GM19468 (cell line): ENCODE data around the gene CHRM2.

ENCODE experiments used
- ATAC-seq: cut with Tn5 transposase; IDR thresholded peaks from one replicate; pipeline ENCODE4 v1.9.1; 2021; ENCODE audit warnings: mild to moderate bottlenecking, moderate library complexity, moderate number of reproducible peaks; ENCODE audit not compliant: unreplicated experiment; ENCODE audit errors: extremely low read depth

The CHRM2 gene

GRCh38 chr7:136891850-136892249 lies 23.4 kb downstream of the CHRM2 start:
- no peak for ATAC-seq

- no peak for ATAC-seq
Observed at GRCh38 chr7:136894789-136895188, 26.3 kb downstream of the CHRM2 start.

- no peak for ATAC-seq
Observed at GRCh38 chr7:136897676-136898075, 29.2 kb downstream of the CHRM2 start.

- ATAC-seq, result no peak
Observed at GRCh38 chr7:136900005-136900404, 31.6 kb downstream of the CHRM2 start.

- ATAC-seq, result no peak
Observed at GRCh38 chr7:136910771-136911170, 42.3 kb downstream of the CHRM2 start.

GRCh38 chr7:136911344-136911743 lies 42.9 kb downstream of the CHRM2 start:
- no peak for ATAC-seq

GRCh38 chr7:136912339-136912738 lies 43.9 kb downstream of the CHRM2 start:
- ATAC-seq, result no peak

GRCh38 chr7:136914016-136914415 lies 45.6 kb downstream of the CHRM2 start:
- ATAC-seq, result no peak

- no peak for ATAC-seq
Observed at GRCh38 chr7:136919820-136920219, 51.4 kb downstream of the CHRM2 start.

GRCh38 chr7:136923111-136923667 lies 54.7 kb downstream of the CHRM2 start:
- ATAC-seq, result no peak

- no peak for ATAC-seq
Observed at GRCh38 chr7:136925044-136925443, 56.6 kb downstream of the CHRM2 start.

- ATAC-seq, result no peak
Observed at GRCh38 chr7:136925556-136925955, 57.1 kb downstream of the CHRM2 start.

- no peak for ATAC-seq
Observed at GRCh38 chr7:136931169-136931867, 62.9 kb downstream of the CHRM2 start.

- ATAC-seq, result no peak
Observed at GRCh38 chr7:136937436-136937835, 69.0 kb downstream of the CHRM2 start.

GRCh38 chr7:136938476-136938875 lies 70.0 kb downstream of the CHRM2 start:
- ATAC-seq, result no peak

GRCh38 chr7:136940122-136940521 lies 71.7 kb downstream of the CHRM2 start:
- no peak for ATAC-seq

GRCh38 chr7:136940917-136941316 lies 72.5 kb downstream of the CHRM2 start:
- no peak for ATAC-seq

GRCh38 chr7:136941816-136942215 lies 73.4 kb downstream of the CHRM2 start:
- no peak for ATAC-seq

GRCh38 chr7:136942401-136942800 lies 73.9 kb downstream of the CHRM2 start:
- ATAC-seq, result no peak

- no peak for ATAC-seq
Observed at GRCh38 chr7:136942994-136943393, 74.5 kb downstream of the CHRM2 start.

GRCh38 chr7:136947347-136947746 lies 78.9 kb downstream of the CHRM2 start:
- no peak for ATAC-seq

- no peak for ATAC-seq
Observed at GRCh38 chr7:136950331-136950730, 81.9 kb downstream of the CHRM2 start.
